Epithelial cell of proximal tubule (primary cell): ENCODE data around the gene RPP25. TPM values are rescaled to one million over a fixed set of nuclear protein-coding genes. Genes with fewer than 3 reads are reported as not detected.
"Not testable (repeated sequence)": the region's sequence is repeated elsewhere in the genome, so short reads cannot be mapped to it uniquely, and the experiment has no call there.

ENCODE experiments used
- DNase-seq: peaks from one replicate; pipeline ENCODE4 v3.0.0-alpha.2; 2011; ENCODE audit warnings: low read depth
- H3K4me3 ChIP-seq: 2 replicates; pipeline ENCODE4 v1.5.1; 2011; ENCODE audit warnings: low read depth, mild to moderate bottlenecking, low read length
- total RNA-seq: library from RNA; depleted of rRNA; stranded (reverse); fragments of >200 nt; gene quantifications from 2 replicates; pipeline ENCODE4 v1.2.3, GENCODE V29; 2015
- TF ChIP-seq, protein P1 (sequence below): conservative IDR thresholded peaks from 2 replicates; pipeline ENCODE4 v1.5.1; 2012; ENCODE audit warnings: low read depth, mild to moderate bottlenecking, low read length

RPP25 gene
- total RNA-seq, 1 donor from 2014 or later = 6.1 TPM

DNA sequence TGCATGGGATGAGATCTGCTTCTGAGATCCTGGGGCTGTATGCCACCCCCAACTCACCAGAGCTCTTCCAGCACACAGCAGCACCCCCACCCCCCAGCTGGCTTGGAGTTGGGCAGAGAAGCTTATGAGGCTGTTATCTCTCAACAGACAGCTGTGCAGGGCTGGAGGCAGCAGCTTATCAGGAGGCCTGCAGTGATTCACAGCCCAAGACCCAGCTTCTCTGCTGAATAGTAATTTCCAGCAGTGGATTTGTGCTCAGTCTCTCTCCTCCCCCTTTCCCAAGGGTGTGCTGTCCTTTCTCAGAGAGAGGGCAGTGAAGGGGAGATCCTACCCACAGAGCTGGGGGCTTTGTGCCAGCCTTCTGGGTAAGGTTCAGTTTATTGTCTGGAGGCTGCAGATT is 2.1 kb downstream of the RPP25 start:
- no peak for DNase-seq
- TF ChIP-seq, protein P1, sequence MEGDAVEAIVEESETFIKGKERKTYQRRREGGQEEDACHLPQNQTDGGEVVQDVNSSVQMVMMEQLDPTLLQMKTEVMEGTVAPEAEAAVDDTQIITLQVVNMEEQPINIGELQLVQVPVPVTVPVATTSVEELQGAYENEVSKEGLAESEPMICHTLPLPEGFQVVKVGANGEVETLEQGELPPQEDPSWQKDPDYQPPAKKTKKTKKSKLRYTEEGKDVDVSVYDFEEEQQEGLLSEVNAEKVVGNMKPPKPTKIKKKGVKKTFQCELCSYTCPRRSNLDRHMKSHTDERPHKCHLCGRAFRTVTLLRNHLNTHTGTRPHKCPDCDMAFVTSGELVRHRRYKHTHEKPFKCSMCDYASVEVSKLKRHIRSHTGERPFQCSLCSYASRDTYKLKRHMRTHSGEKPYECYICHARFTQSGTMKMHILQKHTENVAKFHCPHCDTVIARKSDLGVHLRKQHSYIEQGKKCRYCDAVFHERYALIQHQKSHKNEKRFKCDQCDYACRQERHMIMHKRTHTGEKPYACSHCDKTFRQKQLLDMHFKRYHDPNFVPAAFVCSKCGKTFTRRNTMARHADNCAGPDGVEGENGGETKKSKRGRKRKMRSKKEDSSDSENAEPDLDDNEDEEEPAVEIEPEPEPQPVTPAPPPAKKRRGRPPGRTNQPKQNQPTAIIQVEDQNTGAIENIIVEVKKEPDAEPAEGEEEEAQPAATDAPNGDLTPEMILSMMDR = no peak
- H3K4me3 ChIP-seq = peak overlapping the region; percentile 6

DNA sequence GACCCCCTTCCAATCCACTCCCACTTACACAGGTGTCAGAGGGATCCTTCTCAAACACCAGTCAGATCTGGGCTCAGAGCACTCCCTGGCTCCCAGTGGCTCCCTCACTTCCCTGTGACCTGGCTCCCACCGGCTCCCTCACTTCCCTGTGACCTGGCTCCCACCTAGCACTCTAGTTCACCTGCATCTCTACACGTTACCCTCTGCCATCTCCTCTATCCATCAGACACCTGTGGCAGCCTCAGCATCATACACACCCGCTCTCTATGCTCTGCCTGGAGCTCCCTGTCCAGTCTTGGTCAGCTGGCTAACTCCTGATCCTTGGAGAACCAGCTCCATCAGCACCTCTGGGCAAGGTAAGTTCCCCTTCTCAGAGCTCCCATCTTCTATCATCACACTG is 5.6 kb downstream of the RPP25 start:
- H3K4me3 ChIP-seq = no peak overlapping the region
- TF ChIP-seq, protein P1 = no peak
- DNase-seq = no peak

DNA sequence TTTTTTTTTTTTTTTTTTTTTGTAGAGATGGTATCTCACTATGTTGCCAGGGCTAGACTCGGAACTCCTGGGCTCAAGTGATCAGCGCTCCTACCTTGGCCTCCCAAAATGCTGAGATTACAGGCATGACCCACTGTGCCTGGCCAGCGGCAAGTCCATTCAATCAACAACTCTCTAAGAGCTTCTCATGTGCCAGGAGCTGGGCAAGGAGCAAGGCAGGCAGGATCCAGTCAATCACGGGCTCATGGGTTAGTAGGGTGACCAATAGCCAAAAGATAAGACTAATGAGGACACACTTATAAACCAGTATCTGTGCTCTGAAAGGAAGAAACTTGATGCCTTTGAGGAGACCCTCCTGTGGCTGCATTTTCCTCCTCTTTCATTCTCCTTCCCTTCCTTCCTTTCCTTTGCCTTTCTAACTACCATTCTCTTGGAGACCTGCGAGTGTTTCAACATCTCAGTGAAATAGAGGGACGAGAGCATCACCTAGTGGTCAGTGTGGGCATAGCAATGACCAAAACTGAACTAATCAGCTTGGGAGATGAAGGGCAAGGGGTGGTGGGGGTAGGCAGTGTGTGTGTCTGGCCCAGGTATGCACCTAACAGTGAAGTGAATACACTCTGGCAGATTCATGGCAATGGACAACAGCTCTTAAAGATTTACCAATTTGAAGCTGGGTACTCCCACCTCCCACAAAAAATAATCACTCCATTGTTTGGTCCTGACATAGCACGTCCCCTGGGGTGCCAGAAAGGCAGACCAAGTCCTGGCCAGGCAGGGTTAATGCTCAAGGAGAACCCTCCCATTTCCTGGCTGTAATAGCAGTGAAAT is 6.3 kb downstream of the RPP25 start:
- no peak overlapping the region for H3K4me3 ChIP-seq
- TF ChIP-seq, protein P1 = peak; percentile 99
- DNase-seq = no peak

DNA sequence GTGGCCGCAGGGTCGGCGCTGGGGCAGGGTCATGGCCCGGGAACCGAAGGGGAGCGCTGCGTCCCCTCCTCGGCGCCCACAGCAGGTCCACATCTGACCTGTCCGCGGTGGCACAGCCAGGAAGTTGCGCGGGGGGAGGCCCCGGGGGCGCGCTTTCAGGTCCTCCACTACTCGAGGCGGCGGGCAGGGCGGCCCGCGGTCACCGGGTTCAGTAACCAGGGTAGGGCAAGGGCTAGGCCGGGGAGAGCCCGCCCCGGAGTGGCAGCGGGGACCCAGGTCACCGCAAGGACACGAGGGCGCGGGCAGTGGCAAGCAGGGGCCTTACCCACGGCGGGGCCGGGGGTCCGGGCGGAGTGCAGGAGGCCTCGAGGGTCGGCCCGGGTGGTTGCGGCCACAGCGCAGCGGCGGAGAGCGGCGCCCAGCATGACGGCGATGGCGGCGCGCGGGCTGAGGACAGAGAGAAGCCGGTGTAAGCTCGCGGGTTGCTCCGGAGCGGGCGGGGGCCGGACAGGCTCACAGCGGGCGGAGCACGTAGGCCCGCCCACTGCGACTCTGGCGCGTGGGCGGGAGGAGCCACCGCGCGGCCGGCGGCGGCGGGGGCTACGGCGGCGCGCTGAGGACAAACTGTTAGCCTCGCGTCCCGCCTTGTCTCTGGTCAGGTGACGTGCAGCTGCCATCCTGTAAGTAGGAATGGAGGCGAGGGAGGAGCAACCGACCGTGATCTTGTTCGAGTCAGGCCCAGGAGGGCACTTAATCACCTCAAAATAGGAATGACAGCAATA is 18.8 kb downstream of the RPP25 start, which contains the start of gene COX5A:
Gene COX5A (minus strand): TSS at position 484 of the 782 bp plus-strand sequence. CDS start 59 bp downstream, at position 425.
- peak; percentile 52 for DNase-seq
- peak within 1 kb of the TSS; percentile 73 for H3K4me3 ChIP-seq
- TF ChIP-seq, protein P1 = no peak

DNA sequence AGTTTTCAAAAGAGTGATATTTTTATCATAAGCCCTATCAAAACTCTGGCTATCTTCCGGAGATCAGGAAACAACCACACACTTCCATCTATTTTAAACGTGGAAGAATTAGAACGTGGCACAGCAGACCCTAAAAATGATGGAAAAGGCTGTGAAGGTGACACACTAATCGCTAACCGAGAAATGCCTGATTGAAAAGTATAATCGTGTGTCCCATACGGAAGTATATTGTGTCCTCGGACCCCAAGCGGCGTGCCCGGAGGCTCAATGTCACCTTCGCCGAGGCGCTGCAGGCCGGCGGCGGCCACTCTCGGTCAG is 19.3 kb downstream of the RPP25 start:
- no peak for DNase-seq
- peak overlapping the region; percentile 73 for H3K4me3 ChIP-seq
- TF ChIP-seq, protein P1 = no peak

DNA sequence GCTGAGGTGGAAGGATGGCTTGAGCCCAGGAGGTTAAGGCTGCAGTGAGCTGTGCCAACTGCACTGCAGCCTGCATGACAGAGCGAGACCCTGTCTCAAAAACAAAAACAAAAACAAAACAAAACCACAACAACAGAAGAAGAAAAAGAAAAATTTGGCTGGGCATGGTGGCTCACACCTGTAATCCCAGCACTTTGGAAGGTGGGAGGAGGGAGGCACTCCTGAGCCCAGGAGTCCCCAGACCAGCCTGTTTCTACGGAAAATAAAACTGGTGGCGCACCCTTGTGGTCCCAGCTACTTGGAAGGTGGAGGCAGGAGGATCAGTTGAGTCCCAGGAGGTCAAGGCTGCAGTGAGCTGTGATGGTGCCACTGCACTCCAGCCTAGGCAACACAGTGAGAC is 21.4 kb downstream of the RPP25 start:
- DNase-seq, H3K4me3 ChIP-seq: not testable (repeated sequence)
- TF ChIP-seq, protein P1 = peak; percentile 13
